Transverse colon (tissue), 4 donors: ENCODE results near the gene MAGEC1. TPM values are rescaled to one million over a fixed set of nuclear protein-coding genes. Genes with fewer than 3 reads are reported as not detected.

ENCODE experiments used
- DNase-seq: peaks from one replicate; pipeline ENCODE4 v3.0.0-alpha.2; 2019
- H3K27ac ChIP-seq, 4 donors: fragments of 200-600 bp; sonication (generic); 2 replicates each; pipeline ENCODE4 v1.5.1; 2016 to 2018; ENCODE audit warnings: inconsistent platforms in 4 of 4
- H3K27me3 ChIP-seq: fragments of 200-600 bp; sonication (generic); 2 replicates; pipeline ENCODE4 v1.5.1; 2017; ENCODE audit warnings: inconsistent platforms
- H3K36me3 ChIP-seq, 4 donors: fragments of 200-600 bp; sonication (generic); 2 replicates each; pipeline ENCODE4 v1.5.1; 2017 to 2019; ENCODE audit warnings: inconsistent platforms in 4 of 4
- H3K4me1 ChIP-seq, 4 donors: fragments of 200-600 bp; sonication (generic); 2 replicates each; pipeline ENCODE4 v1.5.1; 2017 to 2020; ENCODE audit warnings: inconsistent platforms in 4 of 4
- H3K4me3 ChIP-seq, 4 donors: fragments of 200-600 bp; sonication (generic); 1 replicate in 1 of 4; 2 replicates in 3 of 4; pipeline versions ENCODE4 v1.5.1 to v1.6.1; 2017 to 2019; ENCODE audit warnings: inconsistent platforms in 4 of 4
- H3K9me3 ChIP-seq, 2 donors: fragments of 200-600 bp; sonication (generic); 2 replicates each; pipeline ENCODE4 v1.5.1; 2017 to 2019; ENCODE audit warnings: inconsistent platforms in 2 of 2
- EP300 ChIP-seq: sonication (generic); formaldehyde crosslinking; IDR thresholded peaks from one replicate; pipeline ENCODE4 v1.6.1; 2017; ENCODE audit warnings: antibody characterized with exemption, low read depth
- POLR2A ChIP-seq: fragments of 450-650 bp; IDR thresholded peaks from one replicate; pipeline ENCODE4 v1.6.1; 2016; ENCODE audit warnings: antibody characterized with exemption, mild to moderate bottlenecking, moderate library complexity
- POLR2AphosphoS5 ChIP-seq, 3 donors: sonication (generic); formaldehyde crosslinking; IDR thresholded peaks; one replicate each; pipeline ENCODE4 v1.6.1; 2016; ENCODE audit warnings: antibody characterized with exemption in 3 of 3
- WGBS, 2 donors: methylation state at CpG; one replicate each; pipeline ENCODE4 v1.1.5; 2018; ENCODE audit warnings: low coverage in 1 of 2; 5-methylcytosine and 5-hydroxymethylcytosine counted together
- in situ Hi-C, 4 donors: fragments of 200-750 bp; cut with MboI; loops; one replicate each; pipeline versions ENCODE4 v1.15.0 to v1.15.1; 2017; ENCODE audit warnings: low sequenced_read_pairs in 3 of 4, low pct_ligation_motif_present in 1 of 4, low pct_unique_long_range_greater_than_20kb in 1 of 4
- intact Hi-C: fragments of 100-400 bp; cut with DNase I; formaldehyde crosslinking; loops from one replicate; pipeline ENCODE4 v1.15.1; 2023; ENCODE audit warnings: low total_unique reads
- total RNA-seq, 4 donors: library from RNA; depleted of rRNA; stranded (reverse); fragments of >200 nt; gene quantifications; one replicate each; pipeline ENCODE4 v1.1.0, GENCODE V29; 2016
- TF ChIP-seq, protein P1 (sequence below), 5 experiments: fragments of 200-600 bp in 3 of 5; fragments of 450-650 bp in 2 of 5; sonication (generic) in 3 of 5; IDR thresholded peaks; 1 replicate in 2 of 5; 2 replicates in 3 of 5; pipeline ENCODE4 v1.5.1; 2016 to 2017; ENCODE audit warnings: antibody characterized with exemption in 5 of 5, inconsistent platforms in 3 of 5, mild to moderate bottlenecking in 2 of 5, moderate library complexity in 1 of 5

The MAGEC1 gene
- total RNA-seq, 4 donors from 2014 or later = not detected

GRCh38 chrX:141924293-141924692 is 20.6 kb downstream of the MAGEC1 start:
- WGBS, 2 donors = 40 to 75% methylated on average over 1 to 2 of the region's 2 CpGs
- intact Hi-C loops (no loop called here), in situ Hi-C loops (no loop called here)
- DNase-seq = no peak
- TF ChIP-seq, protein P1, sequence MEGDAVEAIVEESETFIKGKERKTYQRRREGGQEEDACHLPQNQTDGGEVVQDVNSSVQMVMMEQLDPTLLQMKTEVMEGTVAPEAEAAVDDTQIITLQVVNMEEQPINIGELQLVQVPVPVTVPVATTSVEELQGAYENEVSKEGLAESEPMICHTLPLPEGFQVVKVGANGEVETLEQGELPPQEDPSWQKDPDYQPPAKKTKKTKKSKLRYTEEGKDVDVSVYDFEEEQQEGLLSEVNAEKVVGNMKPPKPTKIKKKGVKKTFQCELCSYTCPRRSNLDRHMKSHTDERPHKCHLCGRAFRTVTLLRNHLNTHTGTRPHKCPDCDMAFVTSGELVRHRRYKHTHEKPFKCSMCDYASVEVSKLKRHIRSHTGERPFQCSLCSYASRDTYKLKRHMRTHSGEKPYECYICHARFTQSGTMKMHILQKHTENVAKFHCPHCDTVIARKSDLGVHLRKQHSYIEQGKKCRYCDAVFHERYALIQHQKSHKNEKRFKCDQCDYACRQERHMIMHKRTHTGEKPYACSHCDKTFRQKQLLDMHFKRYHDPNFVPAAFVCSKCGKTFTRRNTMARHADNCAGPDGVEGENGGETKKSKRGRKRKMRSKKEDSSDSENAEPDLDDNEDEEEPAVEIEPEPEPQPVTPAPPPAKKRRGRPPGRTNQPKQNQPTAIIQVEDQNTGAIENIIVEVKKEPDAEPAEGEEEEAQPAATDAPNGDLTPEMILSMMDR (IDR thresholded peaks at IDR 0.05) = no peak
- TF ChIP-seq POLR2A = no peak
- no peak for TF ChIP-seq POLR2AphosphoS5 (IDR thresholded peaks at IDR 0.05)
- no peak for TF ChIP-seq EP300
- Histone ChIP-seq H3K27ac (no peak overlapping the region), H3K4me1 (no peaks in the 10 kb centered on the region), H3K27me3 (no peaks in the 10 kb centered on the region), H3K9me3 (no peaks in the 10 kb centered on the region), H3K36me3 (no peaks in the 10 kb centered on the region), H3K4me3 (no peak overlapping the region)

DNA sequence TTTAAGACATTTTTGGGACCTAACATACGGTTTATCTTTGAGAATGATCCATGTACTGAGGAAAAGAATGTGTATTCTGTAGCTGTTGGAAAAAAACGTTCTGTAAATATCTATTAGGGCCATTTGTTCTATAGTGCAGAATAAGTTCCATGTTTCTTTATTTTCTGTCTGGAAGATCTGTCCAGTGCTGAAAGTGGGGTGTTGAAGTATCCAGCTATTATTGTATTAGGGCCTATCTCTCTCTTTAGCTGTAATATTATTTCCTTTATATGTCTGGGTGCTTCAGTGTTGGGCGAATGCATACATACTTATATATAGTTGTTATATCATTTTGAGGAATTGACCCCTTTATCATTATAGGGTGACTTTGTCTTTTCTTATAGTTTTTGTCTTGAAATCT is 24.7 kb downstream of the MAGEC1 start:
- no peak overlapping the region for H3K27ac ChIP-seq
- H3K36me3 ChIP-seq = no peaks in the 10 kb centered on the region
- H3K9me3 ChIP-seq = no peaks in the 10 kb centered on the region
- H3K4me1 ChIP-seq = no peaks in the 10 kb centered on the region
- 44 to 52% methylated on average over 2 to 3 of the region's 3 CpGs for WGBS, 2 donors
- intact Hi-C loops (no loop called here), in situ Hi-C loops (no loop called here)
- DNase-seq = no peak
- no peaks in the 10 kb centered on the region for H3K27me3 ChIP-seq
- TF ChIP-seq, protein P1 (IDR thresholded peaks at IDR 0.05) = no peak
- TF ChIP-seq POLR2A (no peak), EP300 (no peak), POLR2AphosphoS5 (IDR thresholded peaks at IDR 0.05) (no peak)
- H3K4me3 ChIP-seq = no peak overlapping the region

DNA sequence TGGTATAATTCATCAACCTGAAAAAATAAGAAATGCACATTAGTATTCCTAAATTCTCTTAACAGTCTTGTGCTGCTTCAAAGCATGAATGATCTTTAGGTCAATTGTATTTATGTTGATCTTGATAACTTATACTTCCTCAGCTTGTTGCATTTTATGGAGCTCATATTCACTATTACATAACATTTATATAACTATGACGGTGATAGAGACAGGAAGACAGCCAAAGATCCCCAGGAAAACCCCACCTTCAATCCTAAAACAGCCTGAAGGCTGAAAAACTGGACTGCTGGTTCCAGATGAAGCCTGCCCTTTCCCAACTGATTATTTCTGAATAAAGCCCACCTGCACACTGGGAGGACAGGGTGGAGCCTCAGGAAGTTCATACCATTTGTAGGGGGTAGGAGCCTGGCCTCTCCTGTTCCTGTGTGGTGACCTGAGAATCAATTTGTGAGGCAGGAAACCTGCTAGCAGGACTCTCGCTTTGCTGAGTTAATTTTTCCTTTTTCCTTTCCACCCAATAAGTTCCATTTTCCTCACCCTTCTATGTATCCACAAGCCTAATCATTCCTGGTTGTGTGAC is 30.5 kb downstream of the MAGEC1 start:
- WGBS, 2 donors = 40 to 45% methylated on average over 1 to 2 of the region's 2 CpGs
- in situ Hi-C loops (no loop called here), intact Hi-C loops (no loop called here)
- H3K4me1 ChIP-seq = no peaks in the 10 kb centered on the region
- DNase-seq = no peak
- TF ChIP-seq EP300 = no peak
- no peak for TF ChIP-seq POLR2A
- TF ChIP-seq, protein P1 (IDR thresholded peaks at IDR 0.05) = no peak
- no peak for TF ChIP-seq POLR2AphosphoS5 (IDR thresholded peaks at IDR 0.05)
- no peaks in the 10 kb centered on the region for H3K36me3 ChIP-seq
- no peaks in the 10 kb centered on the region for H3K9me3 ChIP-seq
- H3K4me3 ChIP-seq = no peak overlapping the region
- H3K27me3 ChIP-seq = no peaks in the 10 kb centered on the region
- H3K27ac ChIP-seq = no peak overlapping the region

GRCh38 chrX:141935645-141936044 is 32.0 kb downstream of the MAGEC1 start:
- no peaks in the 10 kb centered on the region for H3K36me3 ChIP-seq
- no peak overlapping the region for H3K4me3 ChIP-seq
- H3K27ac ChIP-seq = no peak overlapping the region
- no peaks in the 10 kb centered on the region for H3K4me1 ChIP-seq
- in situ Hi-C loops = no loop called here
- no peak for DNase-seq
- TF ChIP-seq POLR2A = no peak
- TF ChIP-seq POLR2AphosphoS5 (IDR thresholded peaks at IDR 0.05) = no peak
- TF ChIP-seq, protein P1 (IDR thresholded peaks at IDR 0.05) = no peak
- TF ChIP-seq EP300 = no peak
- intact Hi-C loops = no loop called here
- no peaks in the 10 kb centered on the region for H3K9me3 ChIP-seq
- 49% methylated on average over 2 of the region's 2 CpGs; no CpG with 5 or more reads in 1 of the 2 donors for WGBS, 2 donors
- no peaks in the 10 kb centered on the region for H3K27me3 ChIP-seq
